HEK293T (cell line): Measurements from ENCODE around the gene FCSK.

ENCODE experiments used
- BHLHE40 ChIP-seq: fragments of 450-650 bp; IDR thresholded peaks from 2 replicates; pipeline ENCODE4 v1.6.1; 2016; ENCODE audit warnings: mild to moderate bottlenecking, moderate library complexity, borderline replicate concordance
- ELF4 ChIP-seq: fragments of 450-650 bp; IDR thresholded peaks from 2 replicates; pipeline ENCODE4 v1.6.1; 2017; ENCODE audit warnings: antibody characterized with exemption
- FOXA1 ChIP-seq: fragments of 450-650 bp; IDR thresholded peaks from 2 replicates; pipeline ENCODE4 v1.6.1; 2016; ENCODE audit warnings: mild to moderate bottlenecking
- FOXM1 ChIP-seq: fragments of 450-650 bp; IDR thresholded peaks from 2 replicates; pipeline ENCODE4 v1.6.1; 2017; ENCODE audit warnings: mild to moderate bottlenecking, borderline replicate concordance
- HDGF ChIP-seq: fragments of 450-650 bp; IDR thresholded peaks from 2 replicates; pipeline ENCODE4 v1.6.1; 2017; ENCODE audit warnings: antibody characterized with exemption, borderline replicate concordance
- L3MBTL2 ChIP-seq: fragments of 450-650 bp; conservative IDR thresholded peaks from 2 replicates; pipeline ENCODE4 v1.6.1; 2016; ENCODE audit warnings: mild to moderate bottlenecking
- LEF1 ChIP-seq: fragments of 450-650 bp; IDR thresholded peaks from 2 replicates; pipeline ENCODE4 v1.6.1; 2017; ENCODE audit warnings: mild to moderate bottlenecking, borderline replicate concordance
- NFRKB ChIP-seq: fragments of 450-650 bp; IDR thresholded peaks from 2 replicates; pipeline ENCODE4 v1.6.1; 2016; ENCODE audit warnings: mild to moderate bottlenecking, moderate library complexity
- SP1 ChIP-seq: fragments of 450-650 bp; IDR thresholded peaks from 2 replicates; pipeline ENCODE4 v1.6.1; 2017
- SUZ12 ChIP-seq: fragments of 450-650 bp; IDR thresholded peaks from 2 replicates; pipeline ENCODE4 v1.6.1; 2016; ENCODE audit warnings: mild to moderate bottlenecking
- TARDBP ChIP-seq: fragments of 450-650 bp; IDR thresholded peaks from 2 replicates; pipeline ENCODE4 v1.6.1; 2016
- ZNF384 ChIP-seq: fragments of 450-650 bp; IDR thresholded peaks from 2 replicates; pipeline ENCODE4 v1.6.1; 2016
- TF ChIP-seq, protein P1 (sequence below): fragments of 450-650 bp; IDR thresholded peaks from 2 replicates; pipeline ENCODE4 v1.6.1; 2016

DNA sequence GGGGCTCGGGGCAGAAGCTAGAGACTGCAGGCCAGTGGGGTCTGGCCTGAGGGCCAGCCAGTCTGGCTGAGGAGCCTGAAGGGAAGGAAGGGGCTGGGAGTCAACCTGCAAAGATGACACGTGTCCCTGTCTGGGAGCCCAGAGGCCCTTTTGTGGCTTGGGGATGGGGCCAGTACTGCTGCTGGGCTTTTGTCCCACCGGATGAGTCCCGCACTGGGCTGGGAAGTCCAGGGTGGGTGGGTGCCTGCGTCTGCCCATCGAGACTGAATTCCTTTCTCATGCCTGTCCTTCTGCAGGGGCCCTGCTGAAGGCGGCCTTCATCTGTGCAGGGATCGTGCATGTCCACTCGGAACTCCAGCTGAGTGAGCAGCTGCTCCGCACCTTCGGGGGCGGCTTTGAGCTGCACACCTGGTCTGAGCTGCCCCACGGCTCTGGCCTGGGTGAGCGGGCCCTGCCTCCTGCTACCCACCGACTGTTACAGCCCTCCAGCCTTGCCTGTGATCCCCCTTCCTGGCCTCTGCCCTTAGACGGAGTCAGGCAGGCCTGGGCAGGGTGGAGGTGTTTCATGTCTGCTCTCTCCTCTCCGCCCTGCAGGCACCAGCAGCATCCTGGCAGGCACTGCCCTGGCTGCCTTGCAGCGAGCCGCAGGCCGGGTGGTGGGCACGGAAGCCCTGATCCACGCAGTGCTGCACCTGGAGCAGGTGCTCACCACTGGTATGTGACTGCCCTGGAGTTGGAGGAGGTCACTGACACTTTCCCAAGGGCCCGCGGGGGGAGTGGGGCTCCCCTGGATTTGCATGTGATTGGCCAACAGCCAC lies 20.9 kb downstream of the FCSK start:
- no peak for TF ChIP-seq BHLHE40
- TF ChIP-seq SUZ12 = no peak
- no peak for TF ChIP-seq NFRKB
- TF ChIP-seq, protein P1, sequence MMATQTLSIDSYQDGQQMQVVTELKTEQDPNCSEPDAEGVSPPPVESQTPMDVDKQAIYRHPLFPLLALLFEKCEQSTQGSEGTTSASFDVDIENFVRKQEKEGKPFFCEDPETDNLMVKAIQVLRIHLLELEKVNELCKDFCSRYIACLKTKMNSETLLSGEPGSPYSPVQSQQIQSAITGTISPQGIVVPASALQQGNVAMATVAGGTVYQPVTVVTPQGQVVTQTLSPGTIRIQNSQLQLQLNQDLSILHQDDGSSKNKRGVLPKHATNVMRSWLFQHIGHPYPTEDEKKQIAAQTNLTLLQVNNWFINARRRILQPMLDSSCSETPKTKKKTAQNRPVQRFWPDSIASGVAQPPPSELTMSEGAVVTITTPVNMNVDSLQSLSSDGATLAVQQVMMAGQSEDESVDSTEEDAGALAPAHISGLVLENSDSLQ = no peak
- no peak for TF ChIP-seq HDGF
- TF ChIP-seq TARDBP = no peak
- TF ChIP-seq ELF4 = no peak
- no peak for TF ChIP-seq ZNF384
- TF ChIP-seq FOXM1 = no peak
- no peak for TF ChIP-seq FOXA1
- TF ChIP-seq L3MBTL2 = no peak
- no peak for TF ChIP-seq SP1
- no peak for TF ChIP-seq LEF1
